A549 (cell line): ENCODE data around the gene ANKHD1. TPM values are rescaled to one million over a fixed set of nuclear protein-coding genes. Genes with fewer than 3 reads are reported as not detected.

Experiments used
- BHLHE40 ChIP-seq: IDR thresholded peaks from 2 replicates; pipeline ENCODE4 v1.6.1; 2012; ENCODE audit warnings: low read depth, low read length, inconsistent platforms
- CBX8 ChIP-seq: fragments of 200-600 bp; sonication (generic); IDR thresholded peaks from 2 replicates; pipeline ENCODE4 v1.6.1; 2016
- CHD2 ChIP-seq: fragments of 150-350 bp; IDR thresholded peaks from 2 replicates; pipeline ENCODE4 v1.6.1; 2014; ENCODE audit warnings: low read length; ENCODE audit not compliant: partially characterized antibody
- CHD4 ChIP-seq: fragments of 200-600 bp; sonication (generic); IDR thresholded peaks from 2 replicates; pipeline ENCODE4 v1.6.1; 2016; ENCODE audit warnings: antibody characterized with exemption, mild to moderate bottlenecking, borderline replicate concordance
- EHF ChIP-seq: fragments of 250-450 bp; sonication (Bioruptor Pico); IDR thresholded peaks from 2 replicates; pipeline ENCODE4 v1.5.0; 2020; ENCODE audit warnings: mild to moderate bottlenecking
- EHMT2 ChIP-seq: fragments of 200-600 bp; sonication (generic); IDR thresholded peaks from 2 replicates; pipeline ENCODE4 v1.6.1; 2016; ENCODE audit warnings: antibody characterized with exemption, low read depth, mild to moderate bottlenecking, moderate library complexity
- EP300 ChIP-seq, 2 experiments: fragments of >200 bp; sonication (Bioruptor Twin); formaldehyde crosslinking; IDR thresholded peaks; 2 replicates in 1 of 2; 3 replicates in 1 of 2; pipeline ENCODE4 v1.6.1; 2016 to 2017
- ESRRA ChIP-seq: fragments of 150-350 bp; IDR thresholded peaks from 2 replicates; pipeline ENCODE4 v1.6.1; 2014; ENCODE audit warnings: mild to moderate bottlenecking, low read length, borderline replicate concordance
- FOSL2 ChIP-seq, 2 experiments: fragments of 450-650 bp in 1 of 2; fragments of >200 bp in 1 of 2; sonication (Bioruptor Twin) in 1 of 2; formaldehyde crosslinking; IDR thresholded peaks; 2 replicates each; pipeline versions ENCODE4 v1.5.0 to v1.6.1; 2016 to 2020; ENCODE audit warnings: mild to moderate bottlenecking in 1 of 2, moderate library complexity in 1 of 2
- FOXS1 ChIP-seq: fragments of 250-450 bp; sonication (Bioruptor Pico); IDR thresholded peaks from 2 replicates; pipeline ENCODE4 v1.5.0; 2020; ENCODE audit warnings: mild to moderate bottlenecking, moderate library complexity
- HDAC2 ChIP-seq: fragments of 200-600 bp; sonication (generic); IDR thresholded peaks from 2 replicates; pipeline ENCODE4 v1.6.1; 2016
- HOXA7 ChIP-seq: fragments of 250-450 bp; sonication (Bioruptor Pico); IDR thresholded peaks from 2 replicates; pipeline ENCODE4 v1.5.0; 2020; ENCODE audit warnings: mild to moderate bottlenecking, moderate library complexity
- JUN ChIP-seq, 2 experiments: fragments of >200 bp; sonication (Bioruptor Twin); formaldehyde crosslinking; IDR thresholded peaks; 2 replicates in 1 of 2; 3 replicates in 1 of 2; pipeline ENCODE4 v1.6.1; 2016 to 2017
- KDM1A ChIP-seq: fragments of 200-600 bp; sonication (generic); IDR thresholded peaks from 2 replicates; pipeline ENCODE4 v1.6.1; 2016; ENCODE audit warnings: low read depth, mild to moderate bottlenecking
- MAZ ChIP-seq: fragments of 150-350 bp; IDR thresholded peaks from 2 replicates; pipeline ENCODE4 v1.6.1; 2014; ENCODE audit warnings: antibody characterized with exemption, low read depth, low read length, borderline replicate concordance
- MYC ChIP-seq: IDR thresholded peaks from 2 replicates; pipeline ENCODE4 v1.6.1; 2012; ENCODE audit warnings: mild to moderate bottlenecking, inconsistent platforms, low read length, improper control_type of control experiment, borderline replicate concordance
- NFE2L2 ChIP-seq: fragments of 150-350 bp; conservative IDR thresholded peaks from 2 replicates; pipeline ENCODE4 v1.6.1; 2014; ENCODE audit warnings: low read length
- POLR2AphosphoS2 ChIP-seq: conservative IDR thresholded peaks from 2 replicates; pipeline ENCODE4 v1.6.1; 2012; ENCODE audit warnings: low read length, improper control_type of control experiment, inconsistent platforms
- RAD21 ChIP-seq, 2 experiments: fragments of >200 bp in 1 of 2; sonication (Bioruptor Twin) in 1 of 2; formaldehyde crosslinking in 1 of 2; IDR thresholded peaks in 1 of 2; conservative IDR thresholded peaks in 1 of 2; 2 replicates in 1 of 2; 3 replicates in 1 of 2; pipeline ENCODE4 v1.6.1; 2012 to 2018; ENCODE audit warnings: inconsistent platforms in 1 of 2
- RCOR1 ChIP-seq: fragments of 150-350 bp; IDR thresholded peaks from 2 replicates; pipeline ENCODE4 v1.6.1; 2014; ENCODE audit warnings: antibody characterized with exemption, low read length, low read depth
- RNF2 ChIP-seq: fragments of 200-600 bp; sonication (generic); IDR thresholded peaks from 2 replicates; pipeline ENCODE4 v1.6.1; 2016; ENCODE audit warnings: low read depth, mild to moderate bottlenecking, antibody characterized with exemption, moderate library complexity, borderline replicate concordance
- ZFP36 ChIP-seq: fragments of 450-650 bp; IDR thresholded peaks from 2 replicates; pipeline ENCODE4 v1.6.1; 2014; ENCODE audit warnings: borderline replicate concordance; ENCODE audit not compliant: partially characterized antibody
- ZNF302 ChIP-seq: fragments of 250-450 bp; sonication (Bioruptor Pico); IDR thresholded peaks from 2 replicates; pipeline ENCODE4 v1.9.0; 2021; ENCODE audit warnings: inconsistent platforms, mild to moderate bottlenecking, moderate library complexity
- polyA plus RNA-seq, 4 experiments: library from polyadenylated mRNA; depleted of rRNA in 3 of 4; stranded (reverse); fragments of >200 nt; fragmentation: RNase III in 1 of 4; extraction: RNeasy Plus Mini Kit Qiagen cat#74134 plus additional on column Dnase treatment in 1 of 4; gene quantifications; 2 replicates in 3 of 4; 3 replicates in 1 of 4; pipeline ENCODE4 v1.2.3, GENCODE V29; 2011 to 2017
- TF ChIP-seq, protein P1 (sequence below): fragments of >200 bp; sonication (Bioruptor Twin); formaldehyde crosslinking; IDR thresholded peaks from 3 replicates; pipeline ENCODE4 v1.6.1; 2016
- TF ChIP-seq, protein P2 (sequence below): IDR thresholded peaks from 2 replicates; pipeline ENCODE4 v1.6.1; 2012
- TF ChIP-seq, protein P3 (sequence below): fragments of 250-450 bp; sonication (Bioruptor Pico); IDR thresholded peaks from 2 replicates; pipeline ENCODE4 v1.5.0; 2021; ENCODE audit warnings: mild to moderate bottlenecking, moderate library complexity, borderline replicate concordance
- TF ChIP-seq, protein P4 (sequence below): fragments of >200 bp; sonication (Bioruptor Twin); formaldehyde crosslinking; IDR thresholded peaks from 3 replicates; pipeline ENCODE4 v1.5.1; 2016
- TF ChIP-seq, protein P5 (sequence below): fragments of >200 bp; sonication (Bioruptor Twin); formaldehyde crosslinking; IDR thresholded peaks from 2 replicates; pipeline ENCODE4 v1.6.1; 2016
- TF ChIP-seq, protein P6 (sequence below): IDR thresholded peaks from 2 replicates; pipeline ENCODE4 v1.6.1; 2012; ENCODE audit warnings: low read depth, borderline replicate concordance

ANKHD1 gene
- polyA plus RNA-seq, 2 of the 4 experiments (the other 2 are of a cell fraction): 46.9 to 94.1 TPM

DNA sequence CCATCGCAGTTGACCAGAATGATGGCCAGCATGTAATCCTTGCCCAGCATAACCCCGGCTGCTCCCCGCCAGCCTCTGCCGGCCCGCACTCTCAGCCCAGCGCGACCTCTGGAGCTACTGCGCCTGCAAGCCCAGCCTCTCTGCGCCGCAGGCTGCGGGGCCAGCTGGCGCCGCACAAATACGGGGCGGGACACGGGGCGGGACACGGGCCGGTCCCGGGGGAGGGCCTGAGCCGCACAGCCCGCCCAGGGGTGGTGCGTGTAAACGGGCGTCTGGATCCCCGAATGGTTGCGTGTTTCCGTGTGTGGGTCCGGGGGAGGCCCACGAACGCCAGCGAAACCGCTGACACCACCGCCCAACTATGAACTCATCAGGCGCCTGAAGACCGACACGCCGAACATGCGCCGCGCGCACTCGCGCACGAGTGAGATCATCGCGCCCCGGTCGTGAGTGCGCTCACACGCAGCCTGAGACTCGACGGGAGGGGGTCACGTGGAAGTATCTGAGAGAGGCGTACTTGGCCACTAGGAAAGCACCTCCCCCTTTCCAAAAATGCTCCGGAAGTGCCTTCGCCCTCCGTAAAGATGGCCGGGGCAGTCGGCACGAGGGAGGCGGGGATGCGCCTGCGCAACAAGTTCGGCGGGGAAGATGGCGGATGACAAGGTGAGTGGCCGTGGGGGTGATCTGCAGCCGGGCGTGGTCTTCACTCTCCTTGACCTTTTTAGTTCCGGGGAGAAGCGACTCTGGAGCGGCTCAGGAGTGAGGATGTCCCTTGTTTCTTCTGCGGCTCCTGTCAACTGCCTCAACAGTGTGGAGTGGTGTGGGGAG is 162.8 kb downstream of the ANKHD1 start, which contains the start of the genes APBB3 and SLC35A4 (continued):
- TF ChIP-seq, protein P1, sequence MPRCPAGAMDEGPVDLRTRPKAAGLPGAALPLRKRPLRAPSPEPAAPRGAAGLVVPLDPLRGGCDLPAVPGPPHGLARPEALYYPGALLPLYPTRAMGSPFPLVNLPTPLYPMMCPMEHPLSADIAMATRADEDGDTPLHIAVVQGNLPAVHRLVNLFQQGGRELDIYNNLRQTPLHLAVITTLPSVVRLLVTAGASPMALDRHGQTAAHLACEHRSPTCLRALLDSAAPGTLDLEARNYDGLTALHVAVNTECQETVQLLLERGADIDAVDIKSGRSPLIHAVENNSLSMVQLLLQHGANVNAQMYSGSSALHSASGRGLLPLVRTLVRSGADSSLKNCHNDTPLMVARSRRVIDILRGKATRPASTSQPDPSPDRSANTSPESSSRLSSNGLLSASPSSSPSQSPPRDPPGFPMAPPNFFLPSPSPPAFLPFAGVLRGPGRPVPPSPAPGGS: peak; percentile 87; the same call in 1 of the 3 replicates
- no peak for TF ChIP-seq CHD4
- TF ChIP-seq, protein P2, sequence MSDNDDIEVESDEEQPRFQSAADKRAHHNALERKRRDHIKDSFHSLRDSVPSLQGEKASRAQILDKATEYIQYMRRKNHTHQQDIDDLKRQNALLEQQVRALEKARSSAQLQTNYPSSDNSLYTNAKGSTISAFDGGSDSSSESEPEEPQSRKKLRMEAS: peak; percentile 98
- TF ChIP-seq, protein P3, sequence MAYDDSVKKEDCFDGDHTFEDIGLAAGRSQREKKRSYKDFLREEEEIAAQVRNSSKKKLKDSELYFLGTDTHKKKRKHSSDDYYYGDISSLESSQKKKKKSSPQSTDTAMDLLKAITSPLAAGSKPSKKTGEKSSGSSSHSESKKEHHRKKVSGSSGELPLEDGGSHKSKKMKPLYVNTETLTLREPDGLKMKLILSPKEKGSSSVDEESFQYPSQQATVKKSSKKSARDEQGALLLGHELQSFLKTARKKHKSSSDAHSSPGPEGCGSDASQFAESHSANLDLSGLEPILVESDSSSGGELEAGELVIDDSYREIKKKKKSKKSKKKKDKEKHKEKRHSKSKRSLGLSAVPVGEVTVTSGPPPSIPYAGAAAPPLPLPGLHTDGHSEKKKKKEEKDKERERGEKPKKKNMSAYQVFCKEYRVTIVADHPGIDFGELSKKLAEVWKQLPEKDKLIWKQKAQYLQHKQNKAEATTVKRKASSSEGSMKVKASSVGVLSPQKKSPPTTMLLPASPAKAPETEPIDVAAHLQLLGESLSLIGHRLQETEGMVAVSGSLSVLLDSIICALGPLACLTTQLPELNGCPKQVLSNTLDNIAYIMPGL (CRISPR knock-in tag): peak; percentile 50; the same call in 1 of the 2 replicates
- TF ChIP-seq EHMT2: no peak
- no peak for TF ChIP-seq BHLHE40
- TF ChIP-seq RCOR1: no peak
- no peak for TF ChIP-seq ZNF302 (CRISPR knock-in tag)
- TF ChIP-seq ESRRA: no peak
- peak; percentile 62; the same call in 1 of the 2 replicates for TF ChIP-seq MYC
- TF ChIP-seq, protein P4, sequence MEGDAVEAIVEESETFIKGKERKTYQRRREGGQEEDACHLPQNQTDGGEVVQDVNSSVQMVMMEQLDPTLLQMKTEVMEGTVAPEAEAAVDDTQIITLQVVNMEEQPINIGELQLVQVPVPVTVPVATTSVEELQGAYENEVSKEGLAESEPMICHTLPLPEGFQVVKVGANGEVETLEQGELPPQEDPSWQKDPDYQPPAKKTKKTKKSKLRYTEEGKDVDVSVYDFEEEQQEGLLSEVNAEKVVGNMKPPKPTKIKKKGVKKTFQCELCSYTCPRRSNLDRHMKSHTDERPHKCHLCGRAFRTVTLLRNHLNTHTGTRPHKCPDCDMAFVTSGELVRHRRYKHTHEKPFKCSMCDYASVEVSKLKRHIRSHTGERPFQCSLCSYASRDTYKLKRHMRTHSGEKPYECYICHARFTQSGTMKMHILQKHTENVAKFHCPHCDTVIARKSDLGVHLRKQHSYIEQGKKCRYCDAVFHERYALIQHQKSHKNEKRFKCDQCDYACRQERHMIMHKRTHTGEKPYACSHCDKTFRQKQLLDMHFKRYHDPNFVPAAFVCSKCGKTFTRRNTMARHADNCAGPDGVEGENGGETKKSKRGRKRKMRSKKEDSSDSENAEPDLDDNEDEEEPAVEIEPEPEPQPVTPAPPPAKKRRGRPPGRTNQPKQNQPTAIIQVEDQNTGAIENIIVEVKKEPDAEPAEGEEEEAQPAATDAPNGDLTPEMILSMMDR: no peak
- TF ChIP-seq, protein P5, sequence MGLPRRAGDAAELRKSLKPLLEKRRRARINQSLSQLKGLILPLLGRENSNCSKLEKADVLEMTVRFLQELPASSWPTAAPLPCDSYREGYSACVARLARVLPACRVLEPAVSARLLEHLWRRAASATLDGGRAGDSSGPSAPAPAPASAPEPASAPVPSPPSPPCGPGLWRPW: no peak
- TF ChIP-seq KDM1A: no peak
- TF ChIP-seq FOXS1 (CRISPR knock-in tag): no peak
- TF ChIP-seq FOSL2 (IDR thresholded peaks at IDR 0.05): no peak
- peak; percentile 36 for TF ChIP-seq FOSL2 (CRISPR knock-in tag; IDR thresholded peaks at IDR 0.05)
- TF ChIP-seq ZFP36: no peak
- no peak for TF ChIP-seq POLR2AphosphoS2
- TF ChIP-seq HOXA7 (CRISPR knock-in tag): no peak
- no peak for TF ChIP-seq HDAC2
- no peak for TF ChIP-seq RNF2
- TF ChIP-seq MAZ: no peak
- no peak for TF ChIP-seq EP300 (IDR thresholded peaks at IDR 0.05)
- no peak for TF ChIP-seq NFE2L2
- no peak for TF ChIP-seq CHD2
- no peak for TF ChIP-seq CBX8
- TF ChIP-seq JUN (IDR thresholded peaks at IDR 0.05): peak; percentile 69 to 97; a peak in 4 of 5 replicates
- 0 out of 2 replicates have a peak, but pooled peaks have one; percentile 55 for TF ChIP-seq EHF (CRISPR knock-in tag)
- TF ChIP-seq, protein P6, sequence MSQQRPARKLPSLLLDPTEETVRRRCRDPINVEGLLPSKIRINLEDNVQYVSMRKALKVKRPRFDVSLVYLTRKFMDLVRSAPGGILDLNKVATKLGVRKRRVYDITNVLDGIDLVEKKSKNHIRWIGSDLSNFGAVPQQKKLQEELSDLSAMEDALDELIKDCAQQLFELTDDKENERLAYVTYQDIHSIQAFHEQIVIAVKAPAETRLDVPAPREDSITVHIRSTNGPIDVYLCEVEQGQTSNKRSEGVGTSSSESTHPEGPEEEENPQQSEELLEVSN: peak; percentile 92
- TF ChIP-seq RAD21 (conservative IDR thresholded peaks at IDR 0.05 in 1 of 2, IDR thresholded peaks at IDR 0.05 in 1 of 2): peak in 1 of 2 experiments; percentile 10; a peak in 2 of 5 replicates
